Gastroesophageal sphincter (tissue), 3 donors: ENCODE data around the gene LAMA2.

ENCODE experiments used
- POLR2AphosphoS5 ChIP-seq: sonication (generic); formaldehyde crosslinking; IDR thresholded peaks from one replicate; pipeline ENCODE4 v1.6.1; 2017; ENCODE audit warnings: antibody characterized with exemption
- TF ChIP-seq, protein P1 (sequence below), 4 experiments: fragments of 200-600 bp in 2 of 4; fragments of 450-650 bp in 2 of 4; sonication (generic) in 1 of 4; IDR thresholded peaks; one replicate each; pipeline ENCODE4 v1.5.1; 2017 to 2019; ENCODE audit warnings: antibody characterized with exemption in 4 of 4, mild to moderate bottlenecking in 2 of 4, moderate library complexity in 2 of 4

DNA sequence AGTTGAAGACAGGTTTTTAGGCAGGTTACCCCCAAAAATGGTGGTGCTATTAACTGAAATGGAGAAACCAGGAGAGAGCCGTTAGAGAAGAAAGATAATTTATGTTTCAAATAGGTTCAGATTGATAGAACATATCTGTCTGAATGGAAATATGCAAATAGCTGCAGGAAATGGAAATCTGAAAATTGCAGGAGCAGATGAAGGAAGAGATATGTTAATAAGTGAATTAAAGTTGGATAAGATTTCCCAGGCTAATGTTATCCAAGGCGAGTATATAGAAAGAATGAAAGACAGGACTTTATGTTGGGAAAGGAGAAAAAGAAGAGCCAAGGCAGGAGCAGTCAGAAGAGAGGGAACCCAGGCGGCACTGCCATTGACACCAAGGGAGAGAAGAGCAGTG is 461.4 kb downstream of the LAMA2 start:
- TF ChIP-seq, protein P1, sequence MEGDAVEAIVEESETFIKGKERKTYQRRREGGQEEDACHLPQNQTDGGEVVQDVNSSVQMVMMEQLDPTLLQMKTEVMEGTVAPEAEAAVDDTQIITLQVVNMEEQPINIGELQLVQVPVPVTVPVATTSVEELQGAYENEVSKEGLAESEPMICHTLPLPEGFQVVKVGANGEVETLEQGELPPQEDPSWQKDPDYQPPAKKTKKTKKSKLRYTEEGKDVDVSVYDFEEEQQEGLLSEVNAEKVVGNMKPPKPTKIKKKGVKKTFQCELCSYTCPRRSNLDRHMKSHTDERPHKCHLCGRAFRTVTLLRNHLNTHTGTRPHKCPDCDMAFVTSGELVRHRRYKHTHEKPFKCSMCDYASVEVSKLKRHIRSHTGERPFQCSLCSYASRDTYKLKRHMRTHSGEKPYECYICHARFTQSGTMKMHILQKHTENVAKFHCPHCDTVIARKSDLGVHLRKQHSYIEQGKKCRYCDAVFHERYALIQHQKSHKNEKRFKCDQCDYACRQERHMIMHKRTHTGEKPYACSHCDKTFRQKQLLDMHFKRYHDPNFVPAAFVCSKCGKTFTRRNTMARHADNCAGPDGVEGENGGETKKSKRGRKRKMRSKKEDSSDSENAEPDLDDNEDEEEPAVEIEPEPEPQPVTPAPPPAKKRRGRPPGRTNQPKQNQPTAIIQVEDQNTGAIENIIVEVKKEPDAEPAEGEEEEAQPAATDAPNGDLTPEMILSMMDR (IDR thresholded peaks at IDR 0.05) = no peak
- no peak for TF ChIP-seq POLR2AphosphoS5
